ENCODE results near the gene RADIL. TPM values are rescaled to one million over a fixed set of nuclear protein-coding genes. Genes with fewer than 3 reads are reported as not detected.

The RADIL gene
- total and polyA plus RNA-seq, 9 of the 15 experiments (the other 6 are each of a cell fraction or from before 2014, with no cell fraction given): 0.06 to 8.1 (median 1.9) TPM; not detected in 1

DNA sequence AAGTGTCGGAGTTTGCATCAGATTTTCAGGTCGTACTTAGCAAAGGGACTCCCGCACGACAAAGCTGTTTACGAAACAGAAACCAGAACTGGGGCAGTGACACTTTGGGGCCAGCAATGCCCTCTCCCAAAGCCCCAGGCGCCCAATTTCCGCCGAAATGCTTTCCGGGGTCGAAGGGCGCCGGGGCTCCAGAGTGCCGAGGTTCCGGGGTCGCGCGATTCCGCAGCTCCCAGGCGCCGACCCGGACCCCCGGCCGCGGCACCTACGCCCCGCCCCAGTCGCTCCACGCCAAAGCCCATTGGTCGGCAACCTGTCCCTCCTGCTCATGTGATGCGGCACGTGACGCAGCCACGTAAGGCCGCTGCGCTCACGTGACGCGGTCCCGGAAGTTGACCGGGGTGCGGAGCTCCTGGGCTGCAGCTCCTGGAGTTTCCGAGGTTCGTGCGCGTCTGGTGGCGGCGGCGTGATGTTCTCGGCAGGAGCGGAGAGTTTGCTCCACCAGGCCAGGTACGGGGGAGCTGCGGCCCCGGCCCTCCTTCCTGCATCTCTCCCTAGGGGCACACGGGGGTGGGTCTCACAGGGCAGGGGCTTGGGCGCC is 108.2 kb downstream of the RADIL start, which contains the start of gene AP5Z1 (continued):
- no peak for TF ChIP-seq ZNF324 (CRISPR knock-in tag; IDR thresholded peaks at IDR 0.05)
- no peak for TF ChIP-seq ZNF668 (CRISPR knock-in tag; IDR thresholded peaks at IDR 0.05)
- TF ChIP-seq CCAR2 (IDR thresholded peaks at IDR 0.05; ENCODE audit: low read depth, low read length): no peak
- TF ChIP-seq NR3C1 (CRISPR knock-in tag; IDR thresholded peaks at IDR 0.05): no peak
- TF ChIP-seq MTA2 (IDR thresholded peaks at IDR 0.05; ENCODE audit: low read depth): no peak
- TF ChIP-seq, protein P1, sequence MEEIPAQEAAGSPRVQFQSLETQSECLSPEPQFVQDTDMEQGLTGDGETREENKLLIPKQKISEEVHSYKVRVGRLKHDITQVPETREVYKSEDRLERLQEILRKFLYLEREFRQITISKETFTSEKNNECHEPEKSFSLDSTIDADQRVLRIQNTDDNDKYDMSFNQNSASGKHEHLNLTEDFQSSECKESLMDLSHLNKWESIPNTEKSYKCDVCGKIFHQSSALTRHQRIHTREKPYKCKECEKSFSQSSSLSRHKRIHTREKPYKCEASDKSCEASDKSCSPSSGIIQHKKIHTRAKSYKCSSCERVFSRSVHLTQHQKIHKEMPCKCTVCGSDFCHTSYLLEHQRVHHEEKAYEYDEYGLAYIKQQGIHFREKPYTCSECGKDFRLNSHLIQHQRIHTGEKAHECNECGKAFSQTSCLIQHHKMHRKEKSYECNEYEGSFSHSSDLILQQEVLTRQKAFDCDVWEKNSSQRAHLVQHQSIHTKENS (CRISPR knock-in tag; IDR thresholded peaks at IDR 0.05): no peak
- TF ChIP-seq ZHX1 (conservative IDR thresholded peaks at IDR 0.05; ENCODE audit: low read length): no peak
- TF ChIP-seq, protein P2, sequence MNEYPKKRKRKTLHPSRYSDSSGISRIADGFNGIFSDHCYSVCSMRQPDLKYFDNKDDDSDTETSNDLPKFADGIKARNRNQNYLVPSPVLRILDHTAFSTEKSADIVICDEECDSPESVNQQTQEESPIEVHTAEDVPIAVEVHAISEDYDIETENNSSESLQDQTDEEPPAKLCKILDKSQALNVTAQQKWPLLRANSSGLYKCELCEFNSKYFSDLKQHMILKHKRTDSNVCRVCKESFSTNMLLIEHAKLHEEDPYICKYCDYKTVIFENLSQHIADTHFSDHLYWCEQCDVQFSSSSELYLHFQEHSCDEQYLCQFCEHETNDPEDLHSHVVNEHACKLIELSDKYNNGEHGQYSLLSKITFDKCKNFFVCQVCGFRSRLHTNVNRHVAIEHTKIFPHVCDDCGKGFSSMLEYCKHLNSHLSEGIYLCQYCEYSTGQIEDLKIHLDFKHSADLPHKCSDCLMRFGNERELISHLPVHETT (CRISPR knock-in tag; conservative IDR thresholded peaks at IDR 0.05 in 1 of 2, IDR thresholded peaks at IDR 0.05 in 1 of 2): peak in 1 of 2 experiments; percentile 85; a peak in 2 of 4 replicates
- TF ChIP-seq EP300 (IDR thresholded peaks at IDR 0.05; ENCODE audit: low read length): peak; percentile 32; the same call in 1 of the 2 replicates
- TF ChIP-seq, protein P3, sequence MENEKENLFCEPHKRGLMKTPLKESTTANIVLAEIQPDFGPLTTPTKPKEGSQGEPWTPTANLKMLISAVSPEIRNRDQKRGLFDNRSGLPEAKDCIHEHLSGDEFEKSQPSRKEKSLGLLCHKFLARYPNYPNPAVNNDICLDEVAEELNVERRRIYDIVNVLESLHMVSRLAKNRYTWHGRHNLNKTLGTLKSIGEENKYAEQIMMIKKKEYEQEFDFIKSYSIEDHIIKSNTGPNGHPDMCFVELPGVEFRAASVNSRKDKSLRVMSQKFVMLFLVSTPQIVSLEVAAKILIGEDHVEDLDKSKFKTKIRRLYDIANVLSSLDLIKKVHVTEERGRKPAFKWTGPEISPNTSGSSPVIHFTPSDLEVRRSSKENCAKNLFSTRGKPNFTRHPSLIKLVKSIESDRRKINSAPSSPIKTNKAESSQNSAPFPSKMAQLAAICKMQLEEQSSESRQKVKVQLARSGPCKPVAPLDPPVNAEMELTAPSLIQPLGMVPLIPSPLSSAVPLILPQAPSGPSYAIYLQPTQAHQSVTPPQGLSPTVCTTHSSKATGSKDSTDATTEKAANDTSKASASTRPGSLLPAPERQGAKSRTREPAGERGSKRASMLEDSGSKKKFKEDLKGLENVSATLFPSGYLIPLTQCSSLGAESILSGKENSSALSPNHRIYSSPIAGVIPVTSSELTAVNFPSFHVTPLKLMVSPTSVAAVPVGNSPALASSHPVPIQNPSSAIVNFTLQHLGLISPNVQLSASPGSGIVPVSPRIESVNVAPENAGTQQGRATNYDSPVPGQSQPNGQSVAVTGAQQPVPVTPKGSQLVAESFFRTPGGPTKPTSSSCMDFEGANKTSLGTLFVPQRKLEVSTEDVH (IDR thresholded peaks at IDR 0.05; ENCODE audit: low read depth, partially characterized antibody): peak; percentile 73
- peak; percentile 50 for TF ChIP-seq POLR2AphosphoS5 (IDR thresholded peaks at IDR 0.05; ENCODE audit: control insufficient read depth, insufficient read depth, low read depth, low read length)
- no peak for TF ChIP-seq THRAP3 (IDR thresholded peaks at IDR 0.05; ENCODE audit: borderline replicate concordance)
